ENCODE results near the gene TIGD6.

GRCh38 chr5:150014456-150014855, 14.0 kb upstream of the TIGD6 start:
- TF ChIP-seq CTCF (tag by site-specific recombination; IDR thresholded peaks at IDR 0.05), result no peak
- no peak for TF ChIP-seq PATZ1 (tag by site-specific recombination; IDR thresholded peaks at IDR 0.05)
- TF ChIP-seq ZNF707 (tag by site-specific recombination; IDR thresholded peaks at IDR 0.05), result no peak
- TF ChIP-seq ZNF544 (tag by site-specific recombination; IDR thresholded peaks at IDR 0.05), result no peak
